Liver (tissue), 9 donors: ENCODE measurements around the gene GFOD2. TPM values are rescaled to one million over a fixed set of nuclear protein-coding genes. Genes with fewer than 3 reads are reported as not detected.

Experiments used
- DNase-seq: peaks from one replicate; pipeline ENCODE4 v3.0.0-alpha.2; 2017; ENCODE audit warnings: low spot score
- H3K27ac ChIP-seq, 2 donors: one replicate each; pipeline ENCODE4 v1.7.0; 2013; ENCODE audit warnings: inconsistent platforms in 2 of 2, low read length in 2 of 2, control low read depth in 1 of 2, low read depth in 1 of 2, mild to moderate bottlenecking in 1 of 2
- H3K27me3 ChIP-seq, 4 donors: one replicate each; pipeline versions ENCODE4 v1.6.1 to v1.7.0; 2013; ENCODE audit warnings: low read length in 3 of 4, inconsistent platforms in 1 of 4, mild to moderate bottlenecking in 1 of 4, moderate library complexity in 1 of 4; ENCODE audit not compliant: control insufficient read depth in 4 of 4, insufficient read depth in 4 of 4
- H3K36me3 ChIP-seq, 4 donors: one replicate each; pipeline versions ENCODE4 v1.6.1 to v1.7.0; 2013; ENCODE audit warnings: low read length in 3 of 4, mild to moderate bottlenecking in 3 of 4, low read depth in 1 of 4, moderate library complexity in 1 of 4; ENCODE audit not compliant: control insufficient read depth in 4 of 4, insufficient read depth in 3 of 4
- H3K4me1 ChIP-seq, 4 donors: one replicate each; pipeline versions ENCODE4 v1.6.1 to v1.7.0; 2013; ENCODE audit warnings: low read length in 3 of 4, mild to moderate bottlenecking in 3 of 4, moderate library complexity in 1 of 4; ENCODE audit not compliant: control insufficient read depth in 4 of 4, insufficient read depth in 4 of 4
- H3K4me3 ChIP-seq, 3 donors: one replicate each; pipeline versions ENCODE4 v1.6.1 to v1.7.0; 2013; ENCODE audit warnings: low read length in 3 of 3, control low read depth in 1 of 3, low read depth in 1 of 3, mild to moderate bottlenecking in 1 of 3
- H3K9ac ChIP-seq, 2 donors: one replicate each; pipeline ENCODE4 v1.7.0; 2013; ENCODE audit warnings: low read length in 2 of 2, mild to moderate bottlenecking in 2 of 2, moderate library complexity in 2 of 2, control low read depth in 1 of 2, low read depth in 1 of 2
- H3K9me3 ChIP-seq, 4 donors: one replicate each; pipeline versions ENCODE4 v1.6.1 to v1.7.0; 2013; ENCODE audit warnings: low read length in 3 of 4; ENCODE audit not compliant: control insufficient read depth in 4 of 4
- ATF3 ChIP-seq: IDR thresholded peaks from 2 replicates; pipeline ENCODE4 v1.6.1; 2016; ENCODE audit warnings: antibody characterized with exemption
- CTCF ChIP-seq: fragments of 150-350 bp; IDR thresholded peaks from 2 replicates; pipeline ENCODE4 v1.5.1; 2017; ENCODE audit warnings: improper control_type of control experiment, low read depth, low read length; ENCODE audit not compliant: missing input control
- EGR1 ChIP-seq, 2 donors: IDR thresholded peaks; 2 replicates each; pipeline ENCODE4 v1.6.1; 2016 to 2018; ENCODE audit warnings: antibody characterized with exemption in 2 of 2, low read depth in 2 of 2
- GABPA ChIP-seq, 2 donors: IDR thresholded peaks in 1 of 2; conservative IDR thresholded peaks in 1 of 2; 2 replicates each; pipeline ENCODE4 v1.6.1; 2016; ENCODE audit warnings: antibody characterized with exemption in 2 of 2, mild to moderate bottlenecking in 1 of 2, moderate library complexity in 1 of 2
- HNF4G ChIP-seq: IDR thresholded peaks from 2 replicates; pipeline ENCODE4 v1.6.1; 2016; ENCODE audit warnings: antibody characterized with exemption
- JUND ChIP-seq, 2 donors: IDR thresholded peaks; 2 replicates each; pipeline ENCODE4 v1.6.1; 2016; ENCODE audit warnings: antibody characterized with exemption in 2 of 2
- SP1 ChIP-seq: IDR thresholded peaks from 2 replicates; pipeline ENCODE4 v1.6.1; 2018; ENCODE audit warnings: antibody characterized with exemption, mild to moderate bottlenecking
- TAF1 ChIP-seq: conservative IDR thresholded peaks from 2 replicates; pipeline ENCODE4 v1.6.1; 2016; ENCODE audit warnings: antibody characterized with exemption, mild to moderate bottlenecking
- WGBS: extraction: QIAGEN DNeasy Blood & Tissue Kit; methylation state at CpG from one replicate; pipeline ENCODE4 v1.1.7; 2013; 5-methylcytosine and 5-hydroxymethylcytosine counted together
- polyA plus RNA-seq, 2 donors: library from polyadenylated mRNA; stranded (reverse) in 1 of 2; unstranded in 1 of 2; fragments of 200-250 nt in 1 of 2; fragments of >200 nt in 1 of 2; fragmentation: Nextera tagmentation in 1 of 2; extraction: Ambion mirVana in 1 of 2; gene quantifications; one replicate each; pipeline versions ENCODE4 v1.2.1 to v1.2.3, GENCODE V29; 2013 to 2015
- total RNA-seq, 2 donors: library from RNA; depleted of rRNA; stranded (reverse); fragments of >200 nt; gene quantifications; one replicate each; pipeline ENCODE4 v1.2.3, GENCODE V29; 2014
- TF ChIP-seq, protein P1 (sequence below): IDR thresholded peaks from 2 replicates; pipeline ENCODE4 v1.6.1; 2016; ENCODE audit warnings: antibody characterized with exemption
- TF ChIP-seq, protein P2 (sequence below): IDR thresholded peaks from 2 replicates; pipeline ENCODE4 v1.6.1; 2016; ENCODE audit warnings: antibody characterized with exemption, mild to moderate bottlenecking
- TF ChIP-seq, protein P3 (sequence below): IDR thresholded peaks from 2 replicates; pipeline ENCODE4 v1.6.1; 2016; ENCODE audit warnings: antibody characterized with exemption
- donor health status: healthy.
- donor health status: healthy.
- donor health status: healthy.
- donor health status: healthy.
- donor health status: healthy.

Gene GFOD2
- total and polyA plus RNA-seq, 4 donors = 12.7 to 48.8 (median 28.9) TPM

DNA sequence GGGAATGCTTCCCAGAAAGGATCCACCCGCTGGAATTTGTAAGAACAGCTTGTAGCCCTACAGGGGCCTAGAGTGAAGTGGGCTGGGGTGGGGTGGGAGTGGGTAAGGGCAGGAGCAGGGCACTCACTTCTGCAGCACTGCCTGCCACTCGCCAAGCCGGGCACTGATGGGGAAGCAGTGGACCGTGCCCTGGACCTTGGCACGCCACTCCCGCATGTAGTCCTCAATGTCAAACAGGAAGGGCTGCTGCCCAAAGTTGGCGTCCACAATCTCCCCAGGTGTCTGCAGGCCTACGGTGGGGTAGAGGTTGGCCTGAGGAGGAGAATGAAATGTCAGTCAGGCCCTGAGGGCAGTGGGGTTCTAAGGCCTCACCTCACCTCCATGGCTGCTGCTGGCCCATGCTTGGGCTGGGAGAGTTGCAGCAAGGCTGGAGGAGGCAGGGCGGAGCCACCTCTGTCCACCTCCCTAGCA lies 15.7 kb upstream of the GFOD2 start (continued):
- TF ChIP-seq, protein P1, sequence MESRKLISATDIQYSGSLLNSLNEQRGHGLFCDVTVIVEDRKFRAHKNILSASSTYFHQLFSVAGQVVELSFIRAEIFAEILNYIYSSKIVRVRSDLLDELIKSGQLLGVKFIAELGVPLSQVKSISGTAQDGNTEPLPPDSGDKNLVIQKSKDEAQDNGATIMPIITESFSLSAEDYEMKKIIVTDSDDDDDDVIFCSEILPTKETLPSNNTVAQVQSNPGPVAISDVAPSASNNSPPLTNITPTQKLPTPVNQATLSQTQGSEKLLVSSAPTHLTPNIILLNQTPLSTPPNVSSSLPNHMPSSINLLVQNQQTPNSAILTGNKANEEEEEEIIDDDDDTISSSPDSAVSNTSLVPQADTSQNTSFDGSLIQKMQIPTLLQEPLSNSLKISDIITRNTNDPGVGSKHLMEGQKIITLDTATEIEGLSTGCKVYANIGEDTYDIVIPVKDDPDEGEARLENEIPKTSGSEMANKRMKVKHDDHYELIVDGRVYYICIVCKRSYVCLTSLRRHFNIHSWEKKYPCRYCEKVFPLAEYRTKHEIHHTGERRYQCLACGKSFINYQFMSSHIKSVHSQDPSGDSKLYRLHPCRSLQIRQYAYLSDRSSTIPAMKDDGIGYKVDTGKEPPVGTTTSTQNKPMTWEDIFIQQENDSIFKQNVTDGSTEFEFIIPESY = no peak
- peak; percentile 39 for TF ChIP-seq HNF4G

DNA sequence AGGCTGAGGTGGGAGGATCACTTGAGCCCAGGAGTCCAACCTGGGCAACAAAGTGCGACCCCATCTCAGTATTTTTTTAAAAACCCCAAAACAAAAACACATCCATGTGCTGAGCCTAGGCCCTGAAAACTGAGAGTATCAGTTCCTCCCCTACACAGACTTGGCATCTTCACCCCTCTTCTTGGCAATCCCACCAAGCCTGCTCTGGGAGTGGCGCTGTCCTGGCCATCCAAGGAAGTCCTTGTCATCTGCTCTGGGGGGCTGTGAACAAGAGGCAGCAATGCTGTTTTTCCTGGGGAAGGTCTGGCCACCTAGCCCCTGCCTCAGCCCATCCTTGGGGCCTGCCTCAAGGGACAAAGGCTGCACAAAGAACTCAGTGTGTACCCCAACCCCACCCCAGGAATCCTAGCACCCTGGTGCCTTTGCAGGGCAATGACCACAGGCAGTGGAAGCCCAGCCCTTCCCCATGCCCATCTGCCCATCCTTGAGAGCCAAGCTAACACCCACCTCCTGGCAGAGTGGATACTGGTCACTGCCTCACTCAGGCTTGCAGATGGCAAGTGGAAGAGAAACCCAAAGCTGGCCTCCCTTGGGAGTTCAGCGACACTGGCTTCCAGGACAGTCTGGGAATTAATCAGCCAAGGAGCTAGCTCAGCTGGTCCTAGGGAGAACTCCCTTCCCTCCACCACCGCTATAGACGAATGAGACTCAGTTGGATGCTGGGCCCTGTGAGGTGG lies 14.8 kb upstream of the GFOD2 start:
- peaks cover 16 to 37% (median 30%) of the 10 kb centered on the region in 4 donors for H3K36me3 ChIP-seq
- no peaks in the 10 kb centered on the region for H3K9me3 ChIP-seq
- DNase-seq = no peak
- no peaks in the 10 kb centered on the region for H3K27me3 ChIP-seq
- H3K4me1 ChIP-seq = peaks cover 1 to 25% (median 10%) of the 10 kb centered on the region in 4 donors
- no peak overlapping the region for H3K9ac ChIP-seq
- 94% methylated on average over 5 of the region's 5 CpGs for WGBS
- no peak overlapping the region for H3K27ac ChIP-seq
- no peak overlapping the region for H3K4me3 ChIP-seq
- TF ChIP-seq TAF1 = no peak
- TF ChIP-seq GABPA (IDR thresholded peaks at IDR 0.05 in 1 of 2, conservative IDR thresholded peaks at IDR 0.05 in 1 of 2) = no peak
- TF ChIP-seq SP1 = no peak
- TF ChIP-seq HNF4G = no peak
- no peak for TF ChIP-seq JUND (IDR thresholded peaks at IDR 0.05)
- no peak for TF ChIP-seq ATF3
- no peak for TF ChIP-seq EGR1 (IDR thresholded peaks at IDR 0.05; ENCODE audit: low read depth in 2 of 2)
- TF ChIP-seq, protein P2, sequence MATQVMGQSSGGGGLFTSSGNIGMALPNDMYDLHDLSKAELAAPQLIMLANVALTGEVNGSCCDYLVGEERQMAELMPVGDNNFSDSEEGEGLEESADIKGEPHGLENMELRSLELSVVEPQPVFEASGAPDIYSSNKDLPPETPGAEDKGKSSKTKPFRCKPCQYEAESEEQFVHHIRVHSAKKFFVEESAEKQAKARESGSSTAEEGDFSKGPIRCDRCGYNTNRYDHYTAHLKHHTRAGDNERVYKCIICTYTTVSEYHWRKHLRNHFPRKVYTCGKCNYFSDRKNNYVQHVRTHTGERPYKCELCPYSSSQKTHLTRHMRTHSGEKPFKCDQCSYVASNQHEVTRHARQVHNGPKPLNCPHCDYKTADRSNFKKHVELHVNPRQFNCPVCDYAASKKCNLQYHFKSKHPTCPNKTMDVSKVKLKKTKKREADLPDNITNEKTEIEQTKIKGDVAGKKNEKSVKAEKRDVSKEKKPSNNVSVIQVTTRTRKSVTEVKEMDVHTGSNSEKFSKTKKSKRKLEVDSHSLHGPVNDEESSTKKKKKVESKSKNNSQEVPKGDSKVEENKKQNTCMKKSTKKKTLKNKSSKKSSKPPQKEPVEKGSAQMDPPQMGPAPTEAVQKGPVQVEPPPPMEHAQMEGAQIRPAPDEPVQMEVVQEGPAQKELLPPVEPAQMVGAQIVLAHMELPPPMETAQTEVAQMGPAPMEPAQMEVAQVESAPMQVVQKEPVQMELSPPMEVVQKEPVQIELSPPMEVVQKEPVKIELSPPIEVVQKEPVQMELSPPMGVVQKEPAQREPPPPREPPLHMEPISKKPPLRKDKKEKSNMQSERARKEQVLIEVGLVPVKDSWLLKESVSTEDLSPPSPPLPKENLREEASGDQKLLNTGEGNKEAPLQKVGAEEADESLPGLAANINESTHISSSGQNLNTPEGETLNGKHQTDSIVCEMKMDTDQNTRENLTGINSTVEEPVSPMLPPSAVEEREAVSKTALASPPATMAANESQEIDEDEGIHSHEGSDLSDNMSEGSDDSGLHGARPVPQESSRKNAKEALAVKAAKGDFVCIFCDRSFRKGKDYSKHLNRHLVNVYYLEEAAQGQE = no peak
- TF ChIP-seq CTCF = no peak
- TF ChIP-seq, protein P3, sequence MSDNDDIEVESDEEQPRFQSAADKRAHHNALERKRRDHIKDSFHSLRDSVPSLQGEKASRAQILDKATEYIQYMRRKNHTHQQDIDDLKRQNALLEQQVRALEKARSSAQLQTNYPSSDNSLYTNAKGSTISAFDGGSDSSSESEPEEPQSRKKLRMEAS = no peak

DNA sequence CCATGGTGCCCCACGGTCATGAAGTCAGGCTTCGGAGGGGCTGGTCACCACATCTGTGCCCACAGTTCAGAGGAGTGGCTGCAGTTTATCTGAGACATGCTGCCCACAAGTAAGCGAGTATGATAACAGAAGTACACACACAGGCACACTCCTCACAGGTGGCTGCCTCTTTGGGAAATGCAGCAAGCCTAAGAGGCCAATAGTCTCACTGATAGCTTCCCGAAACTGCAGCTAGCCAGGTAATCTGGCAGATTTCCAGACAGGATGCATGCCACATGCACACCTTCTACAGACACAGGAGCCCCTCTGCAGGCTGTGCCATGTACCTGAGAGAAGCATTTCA lies 12.6 kb upstream of the GFOD2 start:
- Histone ChIP-seq H3K4me1 (peaks cover 5 to 33% (median 18%) of the 10 kb centered on the region in 4 donors), H3K4me3 (no peak overlapping the region), H3K36me3 (peaks cover 16 to 48% (median 37%) of the 10 kb centered on the region in 4 donors), H3K9me3 (no peaks in the 10 kb centered on the region), H3K9ac (no peak overlapping the region), H3K27ac (peak overlapping the region; percentile 40 to 48), H3K27me3 (no peaks in the 10 kb centered on the region)
- 84% methylated on average over 4 of the region's 4 CpGs for WGBS
- no peak for TF ChIP-seq ATF3
- DNase-seq = no peak
